Ishikawa (cell line): ENCODE measurements around the gene PRKN.

Experiments used
- CEBPB ChIP-seq: IDR thresholded peaks from 2 replicates; pipeline ENCODE4 v1.6.1; 2012
- EP300 ChIP-seq: IDR thresholded peaks from 2 replicates; pipeline ENCODE4 v1.6.1; 2012; ENCODE audit warnings: borderline replicate concordance
- RAD21 ChIP-seq: IDR thresholded peaks from 2 replicates; pipeline ENCODE4 v1.6.1; 2012; ENCODE audit warnings: low read depth
- TAF1 ChIP-seq: IDR thresholded peaks from 2 replicates; pipeline ENCODE4 v1.6.1; 2012; ENCODE audit warnings: low read depth, mild to moderate bottlenecking
- TEAD4 ChIP-seq: IDR thresholded peaks from 2 replicates; pipeline ENCODE4 v1.6.1; 2012
- YY1 ChIP-seq: IDR thresholded peaks from 2 replicates; pipeline ENCODE4 v1.6.1; 2012; ENCODE audit warnings: low read depth
- TF ChIP-seq, protein P1 (sequence below): IDR thresholded peaks from 2 replicates; pipeline ENCODE4 v1.6.1; 2012; ENCODE audit warnings: low read depth, mild to moderate bottlenecking

DNA sequence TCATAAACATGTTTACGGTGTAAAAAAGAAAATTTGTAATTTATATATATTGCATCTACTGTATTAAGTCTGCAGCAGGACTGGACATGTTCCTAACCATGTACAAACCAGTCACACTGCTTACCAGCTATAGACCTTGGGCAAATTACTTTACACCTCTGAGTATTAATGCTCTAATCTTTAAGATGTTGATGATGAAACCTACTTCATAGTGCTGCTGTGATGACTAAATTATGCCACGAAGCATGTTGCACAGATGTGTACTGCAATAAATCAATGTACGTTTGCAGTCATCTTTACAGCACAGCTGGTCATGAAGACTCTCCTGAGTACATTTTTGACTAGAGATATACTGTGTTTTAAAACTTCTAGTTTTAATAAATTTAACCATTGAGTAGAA is 42.6 kb downstream of the PRKN start:
- TF ChIP-seq TEAD4 (no peak), RAD21 (no peak), EP300 (no peak), YY1 (no peak), TAF1 (no peak), CEBPB (no peak)
- TF ChIP-seq, protein P1, sequence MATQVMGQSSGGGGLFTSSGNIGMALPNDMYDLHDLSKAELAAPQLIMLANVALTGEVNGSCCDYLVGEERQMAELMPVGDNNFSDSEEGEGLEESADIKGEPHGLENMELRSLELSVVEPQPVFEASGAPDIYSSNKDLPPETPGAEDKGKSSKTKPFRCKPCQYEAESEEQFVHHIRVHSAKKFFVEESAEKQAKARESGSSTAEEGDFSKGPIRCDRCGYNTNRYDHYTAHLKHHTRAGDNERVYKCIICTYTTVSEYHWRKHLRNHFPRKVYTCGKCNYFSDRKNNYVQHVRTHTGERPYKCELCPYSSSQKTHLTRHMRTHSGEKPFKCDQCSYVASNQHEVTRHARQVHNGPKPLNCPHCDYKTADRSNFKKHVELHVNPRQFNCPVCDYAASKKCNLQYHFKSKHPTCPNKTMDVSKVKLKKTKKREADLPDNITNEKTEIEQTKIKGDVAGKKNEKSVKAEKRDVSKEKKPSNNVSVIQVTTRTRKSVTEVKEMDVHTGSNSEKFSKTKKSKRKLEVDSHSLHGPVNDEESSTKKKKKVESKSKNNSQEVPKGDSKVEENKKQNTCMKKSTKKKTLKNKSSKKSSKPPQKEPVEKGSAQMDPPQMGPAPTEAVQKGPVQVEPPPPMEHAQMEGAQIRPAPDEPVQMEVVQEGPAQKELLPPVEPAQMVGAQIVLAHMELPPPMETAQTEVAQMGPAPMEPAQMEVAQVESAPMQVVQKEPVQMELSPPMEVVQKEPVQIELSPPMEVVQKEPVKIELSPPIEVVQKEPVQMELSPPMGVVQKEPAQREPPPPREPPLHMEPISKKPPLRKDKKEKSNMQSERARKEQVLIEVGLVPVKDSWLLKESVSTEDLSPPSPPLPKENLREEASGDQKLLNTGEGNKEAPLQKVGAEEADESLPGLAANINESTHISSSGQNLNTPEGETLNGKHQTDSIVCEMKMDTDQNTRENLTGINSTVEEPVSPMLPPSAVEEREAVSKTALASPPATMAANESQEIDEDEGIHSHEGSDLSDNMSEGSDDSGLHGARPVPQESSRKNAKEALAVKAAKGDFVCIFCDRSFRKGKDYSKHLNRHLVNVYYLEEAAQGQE: no peak
